Heart right ventricle (tissue), 16 donors: Measurements from ENCODE around the gene AASS. TPM values are rescaled to one million over a fixed set of nuclear protein-coding genes. Genes with fewer than 3 reads are reported as not detected.

Experiments
- ATAC-seq, 8 donors: fragments of 200-7000 bp; cut with Tn5 transposase; one replicate each; pipeline ENCODE4 v1.9.1; 2020; ENCODE audit warnings: mild to moderate bottlenecking in 8 of 8, moderate library complexity in 8 of 8, moderate number of reproducible peaks in 1 of 8
- DNase-seq, 2 donors: peaks; one replicate each; pipeline ENCODE4 v3.0.0-alpha.2; 2020
- H3K27ac ChIP-seq, 10 donors: fragments of 200-600 bp; sonication (generic) in 2 of 10; one replicate each; pipeline versions ENCODE4 v1.5.0 to v1.8.0; 2020 to 2022; ENCODE audit warnings: mild to moderate bottlenecking in 3 of 10
- H3K27me3 ChIP-seq, 7 donors: fragments of 200-600 bp; one replicate each; pipeline ENCODE4 v1.8.0; 2021 to 2022; ENCODE audit warnings: mild to moderate bottlenecking in 2 of 7
- H3K36me3 ChIP-seq, 9 donors: fragments of 200-600 bp; sonication (generic) in 1 of 9; one replicate each; pipeline versions ENCODE4 v1.5.0 to v1.8.0; 2020 to 2022; ENCODE audit warnings: mild to moderate bottlenecking in 2 of 9
- H3K4me1 ChIP-seq, 9 donors: fragments of 200-600 bp; sonication (generic) in 1 of 9; one replicate each; pipeline versions ENCODE4 v1.5.0 to v1.8.0; 2020 to 2022; ENCODE audit warnings: mild to moderate bottlenecking in 4 of 9
- H3K4me3 ChIP-seq, 10 donors: fragments of 200-600 bp; sonication (generic) in 2 of 10; one replicate each; pipeline versions ENCODE4 v1.5.0 to v1.8.0; 2020 to 2022; ENCODE audit warnings: mild to moderate bottlenecking in 7 of 10, moderate library complexity in 2 of 10
- H3K9me3 ChIP-seq, 11 donors: fragments of 200-600 bp in 10 of 11; sonication (generic) in 2 of 11; one replicate each; pipeline versions ENCODE4 v1.5.0 to v1.8.0; 2013 to 2022; ENCODE audit warnings: mild to moderate bottlenecking in 2 of 11, control low read depth in 1 of 11, moderate library complexity in 1 of 11
- CTCF ChIP-seq, 9 donors: fragments of 200-600 bp; sonication (generic) in 2 of 9; IDR thresholded peaks; one replicate each; pipeline versions ENCODE4 v1.5.0 to v1.8.0; 2021 to 2022; ENCODE audit warnings: antibody characterized with exemption in 9 of 9, mild to moderate bottlenecking in 5 of 9, moderate library complexity in 1 of 9
- WGBS, 2 donors: extraction: QIAGEN DNeasy Blood & Tissue Kit; methylation state at CpG; one replicate each; pipeline ENCODE4 v1.1.7; 2013; ENCODE audit warnings: inconsistent platforms in 1 of 2; 5-methylcytosine and 5-hydroxymethylcytosine counted together
- intact Hi-C, 10 donors: fragments of 100-400 bp; cut with DNase I; formaldehyde crosslinking; loops; one replicate each; pipeline versions ENCODE4 v1.11.1 to v1.14.2; 2022
- polyA plus RNA-seq, 2 donors: library from polyadenylated mRNA; stranded (reverse); fragments of 200-250 nt; gene quantifications; one replicate each; pipeline ENCODE4 v1.2.3, GENCODE V29; 2013
- total RNA-seq, 10 donors: library from RNA; stranded (reverse); fragmentation: NEBNext Ultra II Directional in 3 of 10; extraction: Animal tissue kit (Norgen Biotek cat#: 25700) in 3 of 10; gene quantifications; one replicate each; pipeline versions ENCODE4 v1.2.1 to v1.2.4, GENCODE V29; 2021 to 2023
- donor health status: Arrhythmogenic right ventricular cardiomyopathy.
- donor health status: ischemic (EF 13 %, LVEDD 7.1; RV severe dilation, severe dysfunction).
- donor health status: healthy with polysubstance abuse.
- donor health status: DM: no; HTN: yes; CAD: no.
- donor health status: DM: no; HTN: no; CAD: no.
- donor health status: ischemic (EF 25% LVEDD 6.9; RV normal size, moderate dysfunction).
- donor health status: ischemic (EF 25% LVEDD 5.7; RV mildly dilated, moderate dysfunction).
- donor health status: healthy.
- donor health status: DM: yes; HTN: yes; CAD: no.
- donor health status: Ischemic cardiomyopathy.
- donor health status: ischemic (EF 35%, LVEDD 5.7; RV mildly dilated, moderate dysfunction).
- donor health status: nonischemic (EF 11% LVEDD 7.7; RV severe dilation, severe dysfunction).
- donor health status: DM: yes; HTN: yes; CAD: no.
- donor health status: PGD.
- donor health status: ischemic (EF 29% LVEDD 5.4; RV normal size, mild dysfunction).
- donor health status: nonischemic (EF 23%, LVEDD 6.1; RV moderate dilation, normal function).

The AASS gene
- total and polyA plus RNA-seq, 12 donors: 14.6 to 48.1 (median 29.1) TPM

GRCh38 chr7:122133477-122133876 lies 10.6 kb downstream of the AASS start:
- no peak for TF ChIP-seq CTCF (IDR thresholded peaks at IDR 0.05)
- DNase-seq (no peak), ATAC-seq (no peak)
- Histone ChIP-seq H3K4me1 (peaks cover 0 to 27% (median 18%) of the 10 kb centered on the region in 9 donors), H3K9me3 (no peaks in the 10 kb centered on the region), H3K27me3 (no peaks in the 10 kb centered on the region), H3K36me3 (peaks cover 0 to 26% (median 0%) of the 10 kb centered on the region in 9 donors), H3K4me3 (no peak overlapping the region), H3K27ac (no peak overlapping the region)
- intact Hi-C loops: no loop called here
- WGBS, 2 donors: 94 to 97% methylated on average over 8 of the region's 8 CpGs

GRCh38 chr7:122132341-122132740 lies 11.7 kb downstream of the AASS start:
- ATAC-seq (no peak), DNase-seq (no peak)
- TF ChIP-seq CTCF (IDR thresholded peaks at IDR 0.05): no peak
- H3K9me3 ChIP-seq: no peaks in the 10 kb centered on the region
- no peak overlapping the region for H3K27ac ChIP-seq
- no peak overlapping the region for H3K4me3 ChIP-seq
- H3K4me1 ChIP-seq: peaks cover 0 to 16% (median 9%) of the 10 kb centered on the region in 9 donors
- WGBS, 2 donors: 61 to 63% methylated on average over 2 of the region's 2 CpGs
- intact Hi-C loops: no loop called here
- no peaks in the 10 kb centered on the region for H3K27me3 ChIP-seq
- peaks cover 0 to 37% (median 0%) of the 10 kb centered on the region in 9 donors for H3K36me3 ChIP-seq

GRCh38 chr7:122123746-122124145 lies 20.3 kb downstream of the AASS start:
- no peak for TF ChIP-seq CTCF (IDR thresholded peaks at IDR 0.05)
- Histone ChIP-seq H3K4me3 (no peak overlapping the region), H3K27me3 (no peaks in the 10 kb centered on the region), H3K27ac (no peak overlapping the region), H3K9me3 (no peaks in the 10 kb centered on the region), H3K4me1 (no peaks in the 10 kb centered on the region), H3K36me3 (peaks cover 0 to 87% (median 0%) of the 10 kb centered on the region in 9 donors)
- intact Hi-C loops: no loop called here
- DNase-seq (no peak), ATAC-seq (no peak)

- WGBS, 2 donors: 32 to 50% methylated on average over 1 of the region's 1 CpG
- no peak overlapping the region for H3K4me3 ChIP-seq
- no peak for ATAC-seq
- no peaks in the 10 kb centered on the region for H3K9me3 ChIP-seq
- intact Hi-C loops: no loop called here
- no peak overlapping the region for H3K27ac ChIP-seq
- H3K36me3 ChIP-seq: peaks cover 0 to 92% (median 13%) of the 10 kb centered on the region in 9 donors
- no peak for TF ChIP-seq CTCF (IDR thresholded peaks at IDR 0.05)
- no peaks in the 10 kb centered on the region for H3K27me3 ChIP-seq
- DNase-seq: no peak
- no peaks in the 10 kb centered on the region for H3K4me1 ChIP-seq
Measured at GRCh38 chr7:122118757-122119156, 25.3 kb downstream of the AASS start.
